AG20443 (cell line): ENCODE results near the gene PDZRN4.
A peak's percentile ranks its signal among the peaks of the same experiment; 100 is the strongest.
"Not testable (repeated sequence)": the region's sequence is repeated elsewhere in the genome, so short reads cannot be mapped to it uniquely, and the experiment has no call there.

Experiments
- DNase-seq: peaks from one replicate; pipeline ENCODE4 v3.0.0; 2012; ENCODE audit warnings: low spot score, mixed read lengths

PDZRN4 gene

DNA sequence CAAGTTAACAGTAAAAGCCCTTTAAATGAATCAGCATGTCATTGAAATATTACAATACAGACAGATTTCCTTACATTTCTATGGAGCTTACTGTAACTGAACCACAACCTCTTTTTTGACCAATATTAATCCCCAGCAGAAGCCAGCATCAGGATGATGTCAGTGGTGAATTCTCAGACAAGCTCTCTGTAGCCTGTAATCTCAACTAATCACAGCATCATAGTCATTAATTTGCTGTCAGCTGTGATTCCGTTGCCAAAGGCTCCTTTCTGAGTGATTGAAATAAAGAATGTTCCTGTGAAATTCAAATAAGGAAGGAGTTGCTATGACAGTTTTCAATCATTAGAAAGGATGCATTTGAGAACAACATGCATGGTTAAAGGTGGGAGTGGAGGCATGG lies 323.1 kb downstream of the PDZRN4 start:
- DNase-seq: no peak

DNA sequence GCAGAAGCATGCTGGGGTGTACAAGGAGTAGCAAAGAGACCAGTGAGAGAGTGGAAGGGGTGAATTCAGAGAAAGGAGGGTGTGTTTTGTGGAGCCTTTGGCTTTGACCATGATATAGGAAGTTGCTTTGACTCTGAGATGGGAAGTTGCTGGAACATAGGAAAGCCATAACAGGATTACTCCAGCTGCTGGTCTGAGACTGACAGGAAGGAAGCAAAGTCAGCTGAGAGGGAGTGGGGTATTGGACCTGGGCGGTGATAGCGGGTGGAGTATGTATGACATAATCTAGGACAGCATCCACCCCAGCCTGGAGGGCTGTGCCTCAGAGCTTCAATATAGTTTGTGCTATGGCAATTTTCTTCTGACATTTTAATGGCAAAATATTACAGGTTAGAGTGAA lies 324.4 kb downstream of the PDZRN4 start:
- DNase-seq: no peak

DNA sequence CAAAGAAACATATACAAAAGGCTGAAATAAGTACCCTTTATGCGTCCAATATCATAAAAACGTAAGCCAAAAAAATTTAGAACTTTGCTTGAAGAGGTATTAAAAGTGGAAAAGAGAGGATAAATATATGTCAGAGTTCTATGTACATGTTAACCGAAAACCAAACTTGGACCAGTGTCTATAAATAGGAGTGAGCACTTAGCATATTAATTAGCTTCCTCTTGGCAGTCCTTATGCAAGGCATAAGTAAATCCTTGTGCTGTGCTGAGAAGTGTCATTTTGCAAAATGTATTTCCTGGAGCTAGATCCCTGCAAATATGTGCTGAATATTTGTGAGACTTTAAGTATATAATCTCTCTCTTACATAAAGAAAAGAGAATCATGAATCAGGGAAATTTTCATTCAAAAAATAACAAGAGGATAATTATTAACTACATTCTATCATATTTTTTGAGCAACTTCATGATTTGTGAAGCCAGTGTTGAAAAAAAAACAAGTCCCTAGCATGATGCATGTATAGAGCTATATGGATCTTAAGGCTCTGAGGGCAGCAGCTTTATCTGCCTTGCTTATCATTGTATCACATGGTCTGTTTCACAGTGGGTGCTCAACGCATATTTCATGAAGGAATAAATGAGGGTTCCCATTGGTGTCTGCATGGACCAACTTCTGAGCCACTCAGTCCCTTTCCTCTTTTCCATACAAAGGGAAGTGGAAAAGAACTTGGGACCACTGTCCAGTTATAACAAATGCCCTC lies 326.1 kb downstream of the PDZRN4 start:
- DNase-seq: no peak

DNA sequence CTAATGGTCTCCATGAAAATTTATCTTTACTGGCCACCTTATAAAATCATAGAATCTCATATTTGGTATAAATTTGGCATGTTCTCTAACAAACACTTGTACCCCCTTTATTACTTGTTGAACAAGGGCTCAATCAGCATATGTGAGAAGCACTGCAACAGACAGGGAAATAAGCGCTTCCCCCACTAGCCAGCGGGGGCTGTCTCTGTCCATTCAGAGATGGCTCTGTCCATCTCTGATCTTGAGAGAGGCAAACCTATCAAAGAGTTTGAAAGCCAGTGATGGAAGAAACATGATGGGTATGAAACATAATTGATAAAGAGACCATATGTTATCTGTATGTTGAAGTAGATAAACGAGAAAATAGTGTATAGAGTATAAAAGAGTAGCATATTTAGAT lies 326.8 kb downstream of the PDZRN4 start:
- DNase-seq: no peak

DNA sequence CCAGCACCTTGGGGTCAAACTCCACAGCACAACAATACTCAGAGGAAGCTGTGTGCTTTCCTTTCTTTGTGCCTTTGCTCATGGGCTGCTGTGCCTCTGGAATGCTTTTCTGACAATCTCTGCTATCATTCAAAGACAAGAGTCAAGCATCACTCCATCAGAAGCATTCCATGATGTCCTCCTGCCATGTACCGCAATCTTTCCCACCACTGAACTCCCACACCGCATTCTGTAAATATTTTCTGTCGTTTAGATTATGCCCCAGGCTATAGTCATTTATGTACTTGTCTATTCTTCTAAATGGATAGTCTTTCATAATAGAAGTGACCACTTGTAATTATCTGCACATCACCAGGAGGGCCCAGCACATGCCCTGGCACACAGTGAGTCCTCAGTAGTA lies 327.8 kb downstream of the PDZRN4 start:
- DNase-seq: no peak

DNA sequence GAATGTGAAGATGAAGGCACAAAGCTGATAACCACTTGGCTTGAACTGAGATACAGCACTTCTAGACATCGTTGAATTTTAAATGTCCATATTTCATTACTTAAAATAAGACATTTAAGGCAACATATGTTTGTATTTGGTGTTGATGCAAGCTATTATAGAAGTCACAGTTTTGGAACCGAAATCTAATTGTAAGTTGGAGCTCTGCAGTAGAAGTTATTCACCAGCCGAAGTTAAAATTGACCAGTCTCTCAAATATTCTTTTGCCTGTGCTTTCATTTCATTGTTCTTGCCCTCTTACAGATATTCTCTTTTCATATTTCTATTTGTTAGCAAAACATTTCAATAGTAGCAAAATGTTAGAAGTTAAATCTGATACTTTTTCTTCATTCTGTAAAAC lies 332.7 kb downstream of the PDZRN4 start:
- DNase-seq: no peak

DNA sequence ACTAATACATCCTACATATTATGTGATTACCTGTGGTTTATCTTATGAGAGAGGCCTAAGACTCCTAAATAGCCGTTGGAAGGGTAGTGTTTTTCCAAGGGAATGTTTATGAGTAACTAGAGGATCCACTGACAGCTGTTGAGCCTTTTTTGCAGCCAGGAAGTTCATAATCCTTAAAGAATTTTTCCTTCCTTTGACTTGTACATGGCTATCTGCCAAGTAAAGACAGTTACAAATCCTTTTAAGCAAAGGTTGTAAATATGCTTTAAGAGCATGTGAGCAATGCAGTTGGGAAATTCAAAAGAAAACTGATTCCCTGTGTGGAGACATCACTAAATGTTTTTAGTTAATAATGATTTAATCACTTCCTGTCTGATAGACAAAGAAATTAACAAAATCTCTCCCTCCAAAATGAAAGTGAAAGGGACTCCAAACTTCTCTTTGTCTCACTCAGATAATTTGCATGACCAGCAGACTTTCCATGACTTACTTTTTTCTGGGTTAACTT lies 333.8 kb downstream of the PDZRN4 start:
- DNase-seq: peak; percentile 57

DNA sequence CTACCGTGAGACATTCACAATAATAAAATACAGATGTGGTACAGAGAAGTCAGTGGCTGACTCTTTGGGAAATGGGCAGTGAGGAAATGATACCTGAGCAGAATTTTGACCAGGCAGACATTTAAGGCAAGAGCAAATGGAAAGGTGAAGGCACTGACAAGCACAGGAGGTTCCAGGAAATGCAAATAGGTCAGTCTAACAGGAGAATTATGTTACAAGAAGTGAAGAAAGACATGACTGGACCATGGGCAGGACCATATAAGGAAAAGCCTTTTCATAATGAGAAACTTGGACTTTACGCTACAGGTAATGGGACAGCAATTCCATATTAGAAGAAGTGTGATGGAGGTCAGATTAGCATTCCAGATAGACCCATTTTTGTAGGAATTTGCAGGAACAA lies 338.9 kb downstream of the PDZRN4 start:
- DNase-seq: no peak

DNA sequence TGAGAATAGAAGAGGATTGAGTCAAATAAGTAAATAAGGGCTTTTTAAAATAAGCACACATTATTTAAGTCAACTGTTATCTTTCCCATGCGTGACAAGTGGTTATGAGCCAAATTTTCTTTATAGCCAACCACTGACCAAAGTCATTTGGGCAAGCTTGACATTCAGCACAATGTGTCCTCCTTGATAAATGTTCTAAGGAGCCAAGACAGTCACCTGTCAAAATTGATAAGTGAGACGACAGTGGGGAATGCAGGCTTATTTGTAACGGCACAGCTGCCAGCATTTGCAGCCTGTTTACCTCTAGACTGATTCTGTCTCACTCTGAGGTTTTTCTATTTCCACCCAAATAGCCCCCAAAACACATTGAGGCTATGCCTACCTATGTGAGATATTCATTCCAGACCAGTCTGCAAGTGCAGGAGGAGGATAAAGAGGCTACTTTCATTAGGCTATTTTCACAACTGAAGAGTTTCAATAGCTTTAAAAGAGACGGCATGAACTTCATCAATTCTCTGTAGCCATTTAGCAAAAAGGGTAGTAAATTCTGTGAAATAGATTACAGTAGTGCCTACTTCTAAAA lies 339.5 kb downstream of the PDZRN4 start:
- no peak for DNase-seq

DNA sequence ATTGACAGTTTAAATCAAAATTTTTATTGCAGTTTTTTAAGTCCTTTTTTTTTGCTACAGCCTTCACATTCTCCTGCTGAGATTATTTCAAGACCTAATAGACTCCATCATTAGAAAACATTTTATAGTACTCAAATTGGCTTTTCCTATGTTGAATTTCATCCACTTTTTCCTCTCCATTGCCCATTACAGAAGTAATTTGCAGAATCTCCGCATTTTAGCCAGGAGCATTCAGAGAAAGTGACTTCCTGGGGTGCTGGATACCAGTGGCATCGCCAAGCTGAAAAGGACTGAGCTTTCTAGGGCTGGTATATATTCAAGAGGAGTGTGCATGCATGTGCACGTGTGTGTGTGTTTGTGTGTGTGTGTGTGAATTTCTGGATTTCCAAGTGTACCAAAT lies 340.8 kb downstream of the PDZRN4 start:
- no peak for DNase-seq

DNA sequence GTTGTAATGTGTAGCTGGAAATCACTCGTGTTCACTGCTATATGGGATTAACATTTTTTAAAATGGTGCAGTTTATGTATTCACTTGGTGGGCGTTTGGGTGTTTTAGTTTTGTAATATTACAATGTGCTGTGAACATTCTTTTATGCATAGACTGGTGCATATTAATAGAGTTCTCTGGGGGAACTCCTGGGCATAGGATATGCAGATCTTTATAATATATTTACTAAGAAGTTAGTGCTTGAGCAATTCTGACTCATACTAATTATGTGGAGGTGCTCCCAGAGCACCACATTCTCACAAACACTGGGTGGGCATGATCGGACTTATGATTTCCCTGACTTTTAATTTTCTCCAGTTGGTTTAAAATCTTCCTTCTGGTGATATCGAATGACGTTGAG lies 342.3 kb downstream of the PDZRN4 start:
- DNase-seq: no peak

DNA sequence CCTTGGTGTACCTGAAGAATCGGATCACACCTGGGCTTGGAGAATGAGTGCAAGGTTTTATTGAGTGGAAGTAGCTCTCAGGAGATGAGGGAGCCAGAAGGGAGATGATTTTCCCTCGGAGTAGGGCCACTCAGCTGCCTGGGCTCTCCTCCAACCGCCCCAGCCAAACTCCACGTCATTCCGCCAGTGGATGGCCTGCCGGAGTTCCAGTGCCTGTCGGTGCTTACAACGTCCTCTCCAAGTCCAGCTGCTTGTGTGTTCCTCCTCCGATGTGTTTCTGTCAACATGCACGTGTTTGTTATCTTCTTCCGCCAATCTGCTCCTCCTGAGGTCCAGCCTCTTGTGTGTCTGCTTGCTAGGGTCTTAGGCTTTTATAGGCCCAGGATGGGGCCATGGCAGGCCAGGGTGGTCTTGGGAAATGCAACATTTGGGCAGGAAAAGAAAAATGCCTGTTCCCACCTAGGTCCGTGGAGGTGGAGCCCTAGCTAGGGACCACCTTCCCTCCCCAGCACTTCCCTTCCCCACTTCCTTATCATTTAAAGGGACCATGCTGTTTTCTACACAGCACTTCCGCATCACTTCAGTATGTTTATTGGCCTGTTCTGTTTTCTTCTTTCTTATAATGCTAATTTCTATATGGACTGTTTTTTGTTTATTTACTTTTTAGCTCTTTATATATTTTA lies 343.2 kb downstream of the PDZRN4 start:
- no peak for DNase-seq

DNA sequence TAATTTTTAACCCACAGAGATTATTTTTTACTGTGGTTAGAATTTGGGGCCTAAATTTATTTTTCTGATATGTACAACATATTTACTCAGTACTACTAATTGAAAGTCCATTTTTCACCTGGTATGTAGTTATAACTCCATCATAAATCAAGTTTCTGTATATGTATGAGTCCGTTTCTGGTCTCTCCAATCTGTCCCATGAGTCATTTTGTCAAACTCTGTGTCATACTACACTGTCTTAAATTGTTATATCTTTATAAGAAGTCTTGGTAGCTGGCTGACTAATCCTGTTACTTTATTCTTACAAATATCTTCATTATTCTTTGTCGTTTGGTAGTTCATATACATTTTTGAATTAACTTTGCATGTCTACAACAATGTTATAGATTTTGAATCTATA lies 344.0 kb downstream of the PDZRN4 start:
- DNase-seq: no peak

DNA sequence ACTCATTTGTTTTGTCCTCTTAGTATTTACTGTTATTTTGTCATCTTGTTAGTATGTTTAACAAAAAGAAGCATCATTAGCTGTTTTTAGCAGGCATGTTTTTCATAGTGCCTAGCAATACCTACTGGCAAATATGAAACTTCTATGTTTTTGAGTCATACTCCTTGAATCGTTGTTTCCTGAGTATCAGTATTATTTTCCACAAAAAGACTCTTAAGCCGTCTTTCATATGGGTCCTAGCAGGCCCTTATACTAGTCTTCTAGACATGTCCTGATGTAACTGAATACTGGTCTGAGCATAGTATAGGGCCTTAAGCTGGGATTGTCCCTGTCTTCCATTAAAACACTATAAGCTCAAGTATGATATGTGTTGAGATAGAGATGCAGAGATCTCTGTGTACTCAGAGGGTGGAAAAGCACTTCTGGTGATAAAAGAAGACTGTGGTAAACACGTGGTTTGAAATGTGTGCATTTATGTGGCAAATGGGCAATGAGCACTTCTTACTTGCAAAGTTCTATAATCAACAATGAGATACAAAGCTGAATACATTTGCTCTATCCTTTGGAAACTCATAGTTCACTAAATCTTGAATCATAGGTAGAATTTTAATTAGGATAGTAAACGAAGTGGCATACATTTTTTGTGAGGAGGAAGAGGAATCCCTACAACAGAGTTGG lies 348.8 kb downstream of the PDZRN4 start:
- no peak for DNase-seq

DNA sequence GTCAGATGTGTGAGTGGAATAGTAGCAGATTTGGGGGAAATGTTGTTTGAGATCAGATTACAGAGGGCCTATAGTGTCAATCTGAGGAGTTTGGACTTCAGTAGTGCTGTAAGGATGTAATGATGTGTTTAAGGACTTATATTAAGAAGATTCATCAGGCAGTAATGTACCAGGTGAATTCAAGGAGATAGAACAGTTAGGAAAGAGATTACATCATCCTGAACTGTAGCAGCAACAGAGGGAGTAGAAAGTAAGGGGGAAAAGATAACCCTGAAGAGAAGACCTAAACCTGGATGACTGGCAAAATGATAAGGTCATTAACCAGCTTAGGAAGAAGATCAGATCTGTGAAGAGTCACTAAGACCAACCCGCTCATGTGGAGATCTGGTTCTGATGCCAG lies 349.4 kb downstream of the PDZRN4 start:
- DNase-seq: no peak

DNA sequence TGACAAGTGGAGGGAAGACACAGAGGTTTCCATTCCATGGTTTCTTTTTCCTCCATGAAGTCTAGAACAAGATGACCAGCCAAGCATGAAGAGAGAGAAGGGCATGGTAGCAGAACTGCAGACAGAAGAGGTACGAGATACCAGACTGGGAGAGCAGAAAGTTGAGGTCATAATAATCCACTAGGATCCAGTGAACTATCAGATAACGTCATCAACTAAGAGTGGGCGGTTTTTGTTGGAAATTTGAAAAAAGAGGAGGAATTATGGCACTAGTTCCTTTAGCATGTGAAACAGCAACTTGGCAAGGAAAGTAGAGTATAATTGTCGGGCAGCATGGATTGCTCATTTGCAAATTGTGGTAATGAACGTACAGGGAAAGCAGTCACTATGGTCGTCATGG lies 357.6 kb downstream of the PDZRN4 start:
- DNase-seq: no peak

DNA sequence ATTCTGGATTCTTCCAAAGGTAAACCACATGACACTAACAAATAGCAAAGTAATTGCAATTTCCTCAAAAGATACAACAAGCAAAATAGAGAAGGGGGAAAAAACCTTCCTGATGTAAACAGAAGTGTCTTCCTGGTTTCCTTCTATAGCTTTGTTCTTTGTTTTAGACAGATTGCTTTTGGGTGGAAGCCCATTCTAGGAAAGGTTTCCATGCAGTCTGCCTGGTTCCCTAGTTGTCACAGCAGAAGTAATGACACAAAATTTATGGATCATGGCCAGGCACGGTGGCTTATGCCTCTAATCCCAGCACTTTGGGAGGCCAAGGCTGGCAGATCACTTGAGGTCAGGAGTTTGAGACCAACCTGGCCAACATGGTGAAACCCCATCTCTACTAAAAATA lies 359.0 kb downstream of the PDZRN4 start:
- not testable (repeated sequence) for DNase-seq

DNA sequence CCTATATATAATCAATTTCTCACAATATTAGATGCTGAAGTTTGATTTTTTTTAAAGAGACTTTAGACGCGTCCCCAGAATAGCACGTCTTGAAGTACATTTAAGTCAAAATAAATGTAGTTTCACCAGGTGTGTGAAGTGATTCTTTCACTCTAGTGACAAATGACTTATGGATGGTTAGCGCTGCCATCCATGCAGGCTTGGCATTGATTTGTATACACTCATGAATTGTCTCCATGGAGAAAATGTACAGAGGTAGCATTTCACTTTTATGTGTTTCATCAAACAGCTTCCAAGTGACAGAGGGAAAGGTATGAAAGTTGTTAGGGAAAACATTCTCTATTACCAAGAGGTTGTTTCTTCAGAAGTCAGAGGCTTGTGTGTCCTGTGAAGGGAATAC lies 360.8 kb downstream of the PDZRN4 start:
- no peak for DNase-seq

DNA sequence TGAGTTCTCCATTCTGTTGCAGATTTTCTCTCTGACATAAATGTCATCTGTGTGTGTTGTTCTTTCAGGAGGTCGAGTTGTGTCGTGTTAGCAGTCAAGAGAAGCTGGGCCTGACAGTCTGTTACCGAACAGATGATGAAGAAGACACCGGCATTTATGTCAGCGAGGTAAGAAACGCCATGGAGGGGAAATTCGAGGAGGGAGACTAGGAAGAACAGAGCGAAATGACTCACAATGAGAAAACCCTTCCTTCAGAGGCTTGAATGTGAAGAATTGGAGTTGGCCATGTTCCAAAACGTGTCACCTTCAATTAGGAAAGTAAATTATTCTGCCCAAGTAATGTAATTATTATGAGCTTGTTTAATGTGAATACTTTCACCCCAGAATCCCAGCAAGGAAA lies 364.5 kb downstream of the PDZRN4 start:
- DNase-seq: no peak

DNA sequence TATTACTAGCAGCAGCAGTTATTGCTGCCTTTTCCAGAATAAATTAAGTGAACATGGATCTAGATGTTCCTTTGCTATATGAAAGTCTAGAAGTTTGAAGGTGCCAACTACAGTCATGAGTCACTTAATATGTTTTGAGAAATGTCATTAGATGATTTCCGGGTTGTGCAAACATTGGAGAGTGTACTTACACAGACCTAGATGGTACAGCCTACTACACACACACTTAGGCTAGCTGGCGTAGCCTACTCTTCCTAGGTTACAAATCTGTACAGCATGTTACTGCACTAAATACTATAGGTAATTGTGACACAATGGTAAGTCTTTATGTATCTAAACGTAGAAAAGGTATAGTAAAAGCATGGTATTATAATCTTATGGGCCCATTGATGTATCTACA lies 368.1 kb downstream of the PDZRN4 start:
- no peak for DNase-seq

DNA sequence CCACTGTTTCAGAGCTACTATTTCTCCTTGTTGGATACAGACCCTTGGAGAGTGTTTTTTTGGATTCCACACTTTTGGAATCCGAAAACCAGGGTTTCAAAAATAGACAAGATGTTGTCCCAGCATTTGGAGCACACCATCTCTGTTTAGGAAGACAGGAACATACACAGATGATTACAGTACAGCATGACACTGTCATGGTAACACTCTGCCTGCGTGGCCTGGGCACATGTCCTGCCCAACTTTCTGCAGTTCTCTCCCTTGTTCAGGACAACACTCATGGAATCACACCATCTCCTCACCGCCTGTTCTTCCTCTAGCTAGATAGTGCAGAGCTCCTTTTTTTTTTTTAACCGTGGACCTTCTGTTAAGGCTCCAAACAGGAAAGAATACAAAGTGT lies 369.2 kb downstream of the PDZRN4 start:
- DNase-seq: no peak

DNA sequence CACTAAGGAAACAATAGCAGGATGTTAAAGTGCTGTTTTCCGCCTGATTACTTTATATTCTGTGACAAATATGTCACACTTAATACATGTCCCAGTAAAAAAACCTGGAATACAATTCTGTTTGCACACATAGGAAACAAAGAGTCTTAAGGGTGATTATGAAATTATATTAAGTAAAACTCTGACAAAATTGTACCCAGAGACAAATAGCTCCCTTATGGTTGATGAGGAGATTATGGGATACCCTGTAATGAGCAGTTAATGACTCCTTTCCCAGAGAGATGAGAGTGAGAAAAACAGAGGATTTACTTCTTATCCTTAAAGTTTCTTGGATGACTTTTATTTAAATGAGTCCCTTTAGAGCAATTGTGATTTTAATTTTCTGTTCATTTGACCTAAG lies 370.6 kb downstream of the PDZRN4 start:
- no peak for DNase-seq

DNA sequence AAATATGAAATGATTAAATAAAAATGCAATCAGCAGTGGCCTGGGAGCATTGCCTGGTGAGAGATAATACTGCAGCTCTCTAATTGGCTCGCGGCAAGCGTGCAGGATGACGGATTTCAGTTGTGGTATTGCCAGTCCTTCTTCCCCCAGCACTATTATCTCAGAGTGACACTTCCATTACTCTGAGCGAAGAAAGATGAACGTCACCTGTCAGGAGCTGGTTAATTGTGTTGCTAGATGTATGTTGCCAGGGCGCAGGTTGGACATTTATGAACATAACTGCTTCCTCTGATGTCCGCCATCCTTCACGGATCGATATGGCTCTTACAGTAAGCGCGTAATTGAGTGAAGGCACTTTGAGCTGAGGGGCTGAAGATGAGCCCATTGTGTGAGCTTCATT lies 374.9 kb downstream of the PDZRN4 start:
- no peak for DNase-seq
